ENCODE data around the gene PLCL2.

PLCL2 gene

GRCh38 chr3:17138246-17139039 is 253.7 kb downstream of the PLCL2 start:
- DNase-seq, result no peak
- Histone ChIP-seq H3K14ac (ENCODE audit: low read length) (no peak overlapping the region), H2AFZ (ENCODE audit: insufficient read depth, low read length, poor library complexity) (no peak overlapping the region), H2BK5ac (ENCODE audit: low read depth, low read length, poor library complexity) (no peak overlapping the region), H4K91ac (ENCODE audit: low read depth, low read length) (no peak overlapping the region), H4K8ac (ENCODE audit: low read depth, low read length) (no peak overlapping the region), H3K4me1 (ENCODE audit: control insufficient read depth in 1 of 2, insufficient read depth in 2 of 2, low read length in 2 of 2) (no peaks in the 10 kb centered on the region), H3K27me3 (ENCODE audit: insufficient read depth, low read length) (no peaks in the 10 kb centered on the region), H4K12ac (ENCODE audit: low read depth, low read length) (no peak overlapping the region), H2AK5ac (ENCODE audit: low read length) (no peak overlapping the region), H2BK120ac (ENCODE audit: insufficient read depth, low read length, poor library complexity) (no peak overlapping the region), H3K23ac (ENCODE audit: low read length) (no peak overlapping the region), H3K4me3 (ENCODE audit: low read depth, low read length) (no peak overlapping the region), H3K4ac (ENCODE audit: low read depth, low read length) (no peak overlapping the region), H3K9ac (ENCODE audit: low read length) (no peak overlapping the region), H3K18ac (ENCODE audit: low read length) (no peak overlapping the region), H3K79me1 (ENCODE audit: low read length) (no peaks in the 10 kb centered on the region), H3K27ac (ENCODE audit: low read depth, low read length) (no peak overlapping the region), H2BK12ac (ENCODE audit: low read length) (no peak overlapping the region), H3K36me3 (ENCODE audit: control insufficient read depth in 1 of 2, insufficient read depth in 2 of 2, low read length in 2 of 2) (no peaks in the 10 kb centered on the region), H3K79me2 (ENCODE audit: control insufficient read depth, insufficient read depth, low read length, poor library complexity) (no peaks in the 10 kb centered on the region), H3K9me3 (ENCODE audit: insufficient read depth, low read depth, low read length) (peaks cover 11% of the 10 kb centered on the region), H3K4me2 (ENCODE audit: low read length) (no peak overlapping the region)
- WGBS (ENCODE audit: extremely low coverage, insufficient coverage, insufficient read length), result no CpG with 5 or more reads among the region's 7 CpGs
